HG03064 (cell line): ENCODE results near the gene EEFSEC.
A peak's percentile ranks its signal among the peaks of the same experiment; 100 is the strongest.

Experiments used
- ATAC-seq: cut with Tn5 transposase; IDR thresholded peaks from one replicate; pipeline ENCODE4 v1.9.1; 2021; ENCODE audit warnings: low read depth; ENCODE audit not compliant: unreplicated experiment

EEFSEC gene

DNA sequence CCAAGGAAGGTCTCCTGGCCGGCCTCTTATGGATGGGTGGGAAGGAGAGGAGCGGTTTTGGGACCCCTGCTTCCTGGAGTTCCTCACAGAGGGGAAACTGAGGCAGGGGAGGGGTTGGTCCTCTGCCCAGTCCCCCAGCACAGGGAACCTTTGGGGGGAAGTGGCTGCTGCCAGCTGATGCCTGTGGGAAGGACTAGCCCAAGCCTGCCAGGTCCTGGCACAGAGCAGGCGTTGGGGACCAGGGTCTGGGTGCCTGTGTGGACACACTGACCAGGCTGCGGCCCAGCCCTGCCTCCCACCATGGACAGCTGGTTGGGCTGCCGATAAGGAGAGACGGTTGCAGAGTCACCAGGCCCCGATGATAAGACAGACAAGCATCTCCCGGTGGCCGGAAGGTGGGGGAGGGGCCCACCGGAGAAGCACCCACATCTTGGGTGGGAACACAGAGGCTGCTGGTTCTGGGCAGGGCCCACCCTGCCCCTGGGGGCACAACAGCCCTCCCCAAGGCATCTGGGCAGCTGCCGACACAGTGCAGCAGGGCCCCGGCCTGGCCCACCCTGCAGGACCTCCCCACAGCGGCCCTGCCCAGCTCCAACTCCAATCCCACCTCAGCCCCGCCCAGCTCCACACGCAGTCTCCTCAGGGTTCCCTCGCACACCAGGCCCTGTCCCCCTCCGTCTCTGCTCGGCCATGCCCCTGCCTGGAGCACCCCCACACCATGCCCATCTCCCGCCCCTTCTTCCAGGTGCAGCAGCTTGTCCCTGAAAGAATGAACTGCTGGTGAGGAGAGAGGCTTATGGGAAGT is 262.7 kb downstream of the EEFSEC start:
- ATAC-seq = no peak

DNA sequence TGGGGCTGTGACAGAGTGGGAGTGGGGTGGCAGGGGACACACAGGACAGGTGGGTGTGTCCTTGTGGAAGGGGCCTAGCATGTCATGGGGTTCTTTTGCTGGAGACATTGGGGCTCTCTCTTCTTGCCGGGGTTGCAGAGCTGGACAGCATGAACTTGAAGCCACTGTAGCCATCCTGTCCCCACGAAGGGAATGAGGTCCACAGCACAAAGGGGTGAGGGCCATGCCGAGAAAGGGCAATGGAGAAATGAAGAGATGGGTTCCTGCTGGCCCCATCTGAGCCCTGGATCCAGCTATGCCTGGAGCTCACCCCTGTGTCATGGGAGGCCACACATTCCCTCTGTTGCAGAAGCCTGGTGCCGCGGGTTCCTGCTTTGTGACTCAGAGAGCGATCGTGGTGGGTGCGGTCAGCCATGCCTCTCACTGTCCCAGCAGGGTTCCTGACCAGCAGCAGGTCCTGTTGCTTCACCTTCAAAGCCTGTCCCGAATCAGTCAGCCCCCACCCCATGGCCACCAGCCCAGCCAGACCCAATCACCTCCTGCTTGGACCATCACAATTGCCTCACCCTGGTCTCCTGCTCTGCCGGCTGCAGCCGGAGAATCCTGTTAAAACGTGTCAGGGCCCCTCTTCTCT is 263.4 kb downstream of the EEFSEC start:
- no peak for ATAC-seq

GRCh38 chr3:128418900-128419299 is 265.6 kb downstream of the EEFSEC start:
- ATAC-seq = no peak

DNA sequence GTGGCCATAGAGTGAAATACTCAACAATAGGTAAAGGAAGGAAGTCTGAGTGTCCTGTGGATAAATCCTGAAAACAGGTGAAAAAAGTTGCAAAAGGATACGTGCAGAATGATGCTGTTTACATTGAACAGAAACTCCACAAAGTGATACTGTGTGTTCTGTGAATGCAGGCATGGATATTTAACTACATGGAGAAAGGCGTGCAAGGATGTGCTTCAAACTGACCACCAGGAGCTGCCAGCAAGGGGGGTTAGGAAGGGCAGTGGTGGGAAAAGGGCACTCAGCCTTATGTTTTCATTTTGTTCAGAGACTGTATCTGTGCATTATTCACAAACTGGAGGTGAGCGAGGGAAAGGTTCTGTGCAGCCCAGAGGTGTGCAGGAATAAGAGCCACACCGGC is 266.0 kb downstream of the EEFSEC start:
- no peak for ATAC-seq

- no peak for ATAC-seq
These were observed 267.0 kb downstream of the EEFSEC start for GRCh38 chr3:128420289-128420688.

DNA sequence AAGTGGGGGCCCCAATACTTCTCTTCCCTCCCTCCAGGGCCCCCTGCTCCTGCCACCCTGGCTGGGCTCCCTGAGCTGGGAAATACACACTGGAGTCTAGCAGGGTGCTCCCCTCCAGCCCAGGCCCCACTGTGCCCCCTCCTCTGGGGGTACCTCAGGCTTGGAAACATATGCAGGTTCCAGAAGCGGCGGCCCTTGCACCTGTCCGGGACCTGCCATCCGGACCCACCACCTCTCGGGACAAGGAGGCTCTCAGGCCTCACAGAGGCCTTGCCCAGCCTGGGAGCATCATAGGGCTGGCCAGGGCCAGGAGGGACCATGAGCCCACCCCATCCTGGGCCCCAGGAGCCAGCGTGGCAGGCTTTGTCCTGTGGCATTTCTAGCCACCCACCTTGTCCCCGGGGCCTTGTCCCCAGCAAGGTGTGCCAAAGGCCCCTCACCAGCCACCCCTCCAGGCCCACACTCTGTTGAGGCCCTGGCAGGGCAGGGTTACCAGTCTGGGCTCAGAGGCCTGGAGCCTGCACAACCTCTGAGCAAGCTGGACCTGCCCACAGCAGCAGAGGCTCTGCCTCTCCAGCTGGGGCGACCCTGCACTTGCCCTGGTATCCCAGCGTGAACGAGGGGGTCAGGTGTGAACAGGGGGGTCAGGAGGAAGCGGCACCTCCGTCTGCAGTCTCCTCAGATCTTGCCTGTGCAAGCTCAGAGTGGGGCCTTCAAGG is 267.6 kb downstream of the EEFSEC start:
- ATAC-seq = no peak

GRCh38 chr3:128421439-128421836 is 268.2 kb downstream of the EEFSEC start:
- no peak for ATAC-seq

GRCh38 chr3:128421966-128422365 is 268.7 kb downstream of the EEFSEC start:
- ATAC-seq = no peak

- ATAC-seq = no peak
These were observed 269.7 kb downstream of the EEFSEC start for GRCh38 chr3:128422762-128423524.

DNA sequence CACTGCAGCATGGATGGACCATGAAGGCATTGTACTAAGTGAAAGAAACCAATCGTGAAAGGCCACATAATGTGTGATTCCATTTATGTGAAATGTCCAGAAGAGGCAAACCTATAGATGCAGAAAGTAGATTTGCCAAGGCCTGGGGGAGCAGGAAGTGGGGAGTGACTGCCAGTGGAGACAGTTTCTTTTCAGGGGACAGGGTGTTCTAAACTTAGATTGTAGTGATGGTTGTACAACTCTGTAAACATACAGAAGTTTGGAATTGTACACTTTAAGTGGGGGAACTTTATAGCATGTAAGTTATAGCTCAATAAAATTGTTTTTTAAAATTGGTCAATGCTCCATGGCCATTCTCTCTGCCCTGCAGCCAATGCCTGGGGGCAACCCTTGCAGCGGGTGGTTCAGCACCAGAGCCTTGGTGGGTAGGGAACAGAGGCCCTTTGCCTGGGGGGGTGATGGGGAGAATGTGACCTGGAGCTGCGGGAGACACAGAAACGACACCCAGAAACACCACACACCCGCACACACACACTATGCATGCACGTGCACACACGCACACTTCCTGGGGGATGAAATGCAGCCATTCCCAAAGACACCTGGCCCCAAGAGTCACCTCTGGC is 270.4 kb downstream of the EEFSEC start:
- ATAC-seq = no peak

- no peak for ATAC-seq
These were observed 271.3 kb downstream of the EEFSEC start for GRCh38 chr3:128424508-128425069.

- ATAC-seq = no peak
These were observed 272.0 kb downstream of the EEFSEC start for GRCh38 chr3:128425142-128425845.

GRCh38 chr3:128425846-128426127 is 272.5 kb downstream of the EEFSEC start:
- no peak for ATAC-seq

- ATAC-seq = peak; percentile 75
These were observed 273.0 kb downstream of the EEFSEC start for GRCh38 chr3:128426128-128426921.

DNA sequence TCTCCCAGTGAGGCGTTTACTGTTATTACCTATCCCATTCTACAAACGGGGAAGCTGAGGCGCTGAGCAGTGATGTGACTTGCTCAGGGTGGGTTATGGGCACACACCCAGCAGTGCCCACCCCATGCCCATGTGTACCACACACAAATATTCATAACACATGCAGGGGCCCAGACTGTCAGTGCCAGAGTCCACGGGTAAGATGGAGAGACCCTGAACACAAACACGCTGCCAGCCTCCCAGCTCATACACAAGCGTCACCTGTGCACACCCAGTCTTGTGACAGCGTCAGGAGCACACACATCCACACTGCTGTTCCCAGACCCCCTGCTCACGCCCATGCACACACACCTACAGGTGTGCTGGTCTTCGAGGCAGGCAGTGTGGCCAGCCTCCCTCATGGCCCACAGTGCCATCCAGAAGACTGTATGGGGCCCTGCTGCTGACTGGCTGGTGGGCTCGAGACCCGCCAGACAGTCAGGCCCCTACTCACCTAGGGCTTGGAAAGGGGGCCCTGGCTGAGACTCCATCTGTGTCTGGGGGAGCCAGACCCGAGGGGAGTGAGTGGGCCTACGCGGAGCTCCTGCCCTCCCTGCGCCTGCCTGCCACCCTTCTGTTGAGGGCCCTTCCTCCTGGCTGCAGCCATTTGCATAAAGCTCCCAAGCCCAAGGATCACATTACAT is 274.0 kb downstream of the EEFSEC start:
- ATAC-seq = no peak

- no peak for ATAC-seq
These were observed 274.9 kb downstream of the EEFSEC start for GRCh38 chr3:128427872-128428822.

DNA sequence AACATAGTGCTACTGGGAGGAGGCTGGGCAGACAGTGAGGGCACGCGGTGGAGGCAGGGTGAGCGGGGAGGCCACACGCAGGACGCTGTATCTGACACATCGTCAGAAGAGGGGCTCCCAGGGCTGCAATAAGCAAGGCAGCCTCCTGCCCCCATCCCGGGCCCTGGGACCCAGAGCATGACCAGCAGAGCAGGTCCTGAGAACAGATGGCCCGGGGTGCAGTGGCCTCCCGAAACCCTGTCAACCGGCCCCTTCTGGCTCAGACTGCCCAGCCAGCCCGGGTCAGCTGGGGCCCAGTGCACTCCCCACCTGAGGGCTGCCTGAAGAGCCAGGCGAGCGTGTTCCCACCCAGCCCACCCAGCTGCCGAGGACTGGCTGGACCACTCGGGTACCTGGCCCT is 276.0 kb downstream of the EEFSEC start:
- no peak for ATAC-seq
